OCI-LY3 (cell line): ENCODE results near the gene CACNA1C.

Experiments used
- CTCF ChIP-seq: fragments of 200-600, 300-600 bp; sonication (generic); IDR thresholded peaks from 2 replicates; pipeline ENCODE4 v1.5.1; 2014; ENCODE audit warnings: antibody characterized with exemption, low read length, low read depth
- EZH2phosphoT487 ChIP-seq: fragments of 200-600 bp; shearing (Covaris generic); IDR thresholded peaks from 2 replicates; pipeline ENCODE4 v1.6.1; 2018; ENCODE audit warnings: antibody characterized with exemption, mixed run types, low read depth

GRCh38 chr12:2401040-2401439 lies 348.3 kb downstream of the CACNA1C start:
- TF ChIP-seq EZH2phosphoT487 = no peak
- TF ChIP-seq CTCF = no peak
